Occipital lobe (tissue), 2 donors: ENCODE measurements around the gene PDCD4. TPM values are rescaled to one million over a fixed set of nuclear protein-coding genes. Genes with fewer than 3 reads are reported as not detected.

Source experiments
- DNase-seq: peaks from one replicate; lab custom pipeline; 2025; lab: John Stamatoyannopoulos, UW
- total RNA-seq: library from RNA; depleted of rRNA; stranded (reverse); fragments of >200 nt; gene quantifications from one replicate; pipeline ENCODE4 v1.2.3, GENCODE V29; 2014

Gene PDCD4
- total RNA-seq, 1 donor from 2014 or later: 61.1 TPM

DNA sequence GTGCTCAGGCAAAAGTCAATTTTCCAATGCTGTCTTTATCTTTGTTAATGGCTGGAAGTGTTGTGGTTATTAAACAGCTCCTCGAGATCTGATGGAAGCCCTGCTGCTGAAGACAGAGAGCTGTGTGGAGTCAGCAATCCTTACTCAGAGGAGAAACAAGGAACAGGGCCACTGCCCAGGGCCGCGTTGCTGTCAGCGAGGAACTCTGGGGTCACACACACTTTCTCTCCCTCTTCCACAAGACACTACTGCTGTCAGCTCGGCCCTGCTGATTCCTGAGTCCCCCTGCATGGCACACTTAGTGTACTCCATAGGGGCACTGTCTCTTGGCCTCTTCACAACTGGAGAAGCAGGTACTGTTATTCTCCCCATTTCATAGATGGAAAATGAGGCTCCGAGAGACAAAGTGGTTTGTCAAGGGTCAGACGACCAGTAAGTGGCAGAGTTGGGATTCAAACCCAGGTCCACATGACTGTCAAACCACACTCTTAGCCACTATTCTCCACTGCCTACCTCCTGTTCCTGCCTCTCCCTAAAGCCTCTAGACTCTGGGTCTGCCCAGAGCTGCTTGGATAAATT, 29.3 kb upstream of the PDCD4 start:
- DNase-seq: no peak

DNA sequence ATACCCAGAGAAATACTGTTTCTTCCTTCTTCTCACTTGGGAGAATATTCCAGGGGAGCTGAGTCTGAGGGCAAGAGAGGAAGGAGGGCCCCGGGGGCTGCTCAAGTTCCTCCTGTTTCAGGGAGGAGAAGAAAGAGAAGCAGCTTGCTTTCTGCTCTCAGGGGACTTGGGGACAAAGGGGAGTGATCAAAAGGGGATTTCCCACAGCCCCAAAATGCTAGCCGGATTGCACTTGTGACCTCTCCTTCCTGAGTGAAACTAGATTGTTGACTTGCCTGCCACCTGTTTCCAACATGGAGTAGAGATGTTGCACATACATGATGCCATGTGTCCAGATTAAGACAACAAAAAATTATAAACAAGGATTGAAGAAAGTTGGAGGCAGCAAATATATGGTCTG, 28.7 kb upstream of the PDCD4 start:
- DNase-seq: no peak

DNA sequence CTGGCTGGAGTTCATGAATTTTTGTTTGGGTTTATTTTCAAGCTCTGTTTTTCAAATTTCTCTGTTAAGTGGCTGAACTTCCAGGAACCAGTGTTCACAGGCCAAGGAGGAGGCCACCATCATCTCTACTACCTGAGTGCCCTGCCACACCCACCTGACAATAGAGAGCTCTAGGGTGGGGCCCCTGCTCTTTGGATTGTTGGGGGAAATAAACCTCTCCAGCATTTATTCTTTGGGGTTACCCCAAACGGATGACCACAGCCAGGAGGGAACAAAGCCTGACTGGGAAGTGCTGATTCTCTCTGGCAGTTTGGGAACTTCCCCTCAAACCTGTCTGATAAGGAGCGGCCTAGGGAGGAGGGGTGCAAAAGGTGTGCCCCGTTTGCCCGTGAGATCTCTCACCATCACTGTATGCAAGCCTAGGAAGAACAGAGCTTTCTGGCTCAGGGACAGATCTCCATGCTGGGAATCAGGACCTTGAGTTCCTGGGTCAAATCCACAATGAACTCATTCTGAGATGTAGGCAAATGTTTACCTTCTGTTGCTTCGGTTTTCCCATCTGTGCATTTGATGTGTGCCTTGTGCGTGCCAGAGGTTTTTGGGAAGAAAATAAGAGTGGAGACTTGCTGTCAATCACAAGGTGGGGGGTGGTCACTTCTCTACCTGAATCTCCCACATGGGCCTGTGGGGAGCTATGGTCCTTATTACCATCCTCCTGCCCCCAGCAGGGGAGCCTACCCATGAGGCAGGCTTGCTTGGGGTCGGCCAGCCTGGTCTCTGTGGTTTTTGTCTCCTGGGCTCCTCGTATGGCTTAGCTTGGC, 27.7 kb upstream of the PDCD4 start:
- no peak for DNase-seq

DNA sequence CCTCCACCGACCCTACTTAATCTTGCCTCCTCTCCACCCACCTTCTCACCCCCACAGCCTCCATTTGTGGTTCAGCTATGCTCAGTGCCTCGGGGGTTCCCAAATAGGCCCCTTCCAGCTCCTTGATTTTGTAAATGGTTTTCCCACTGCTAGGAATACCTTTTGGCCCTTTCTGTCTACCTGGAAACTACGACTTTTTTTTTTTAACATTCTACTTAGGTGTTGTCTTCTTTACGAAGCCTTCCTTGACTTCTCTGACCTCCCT, 27.2 kb upstream of the PDCD4 start:
- no peak for DNase-seq

DNA sequence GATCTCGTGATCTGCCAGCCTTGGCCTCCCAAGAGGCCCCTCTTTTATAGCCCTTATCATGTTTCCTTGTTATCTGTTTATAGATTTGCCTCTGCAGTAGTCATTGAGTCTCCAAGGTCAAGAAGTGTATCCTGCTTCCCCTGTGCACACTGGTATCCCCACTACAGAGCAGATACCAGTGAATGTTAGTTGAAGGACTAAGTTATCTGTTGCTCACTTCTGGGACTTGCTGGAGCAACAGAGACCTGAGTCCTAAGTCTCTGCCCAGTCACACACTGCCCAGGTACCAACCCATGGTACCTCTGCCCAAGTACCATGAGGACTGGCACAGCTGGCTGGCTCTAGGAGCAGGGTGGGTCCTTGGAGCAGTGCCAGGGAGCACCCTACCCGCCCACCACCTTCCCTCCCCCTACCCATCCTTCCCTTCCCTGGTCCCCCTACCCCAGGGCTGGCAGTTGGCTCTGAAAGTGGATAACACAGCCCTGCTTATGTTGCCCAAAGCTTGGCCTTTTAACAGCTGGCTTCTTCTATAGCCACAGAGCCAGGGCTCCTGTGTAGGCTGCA, 26.5 kb upstream of the PDCD4 start:
- DNase-seq: no peak

DNA sequence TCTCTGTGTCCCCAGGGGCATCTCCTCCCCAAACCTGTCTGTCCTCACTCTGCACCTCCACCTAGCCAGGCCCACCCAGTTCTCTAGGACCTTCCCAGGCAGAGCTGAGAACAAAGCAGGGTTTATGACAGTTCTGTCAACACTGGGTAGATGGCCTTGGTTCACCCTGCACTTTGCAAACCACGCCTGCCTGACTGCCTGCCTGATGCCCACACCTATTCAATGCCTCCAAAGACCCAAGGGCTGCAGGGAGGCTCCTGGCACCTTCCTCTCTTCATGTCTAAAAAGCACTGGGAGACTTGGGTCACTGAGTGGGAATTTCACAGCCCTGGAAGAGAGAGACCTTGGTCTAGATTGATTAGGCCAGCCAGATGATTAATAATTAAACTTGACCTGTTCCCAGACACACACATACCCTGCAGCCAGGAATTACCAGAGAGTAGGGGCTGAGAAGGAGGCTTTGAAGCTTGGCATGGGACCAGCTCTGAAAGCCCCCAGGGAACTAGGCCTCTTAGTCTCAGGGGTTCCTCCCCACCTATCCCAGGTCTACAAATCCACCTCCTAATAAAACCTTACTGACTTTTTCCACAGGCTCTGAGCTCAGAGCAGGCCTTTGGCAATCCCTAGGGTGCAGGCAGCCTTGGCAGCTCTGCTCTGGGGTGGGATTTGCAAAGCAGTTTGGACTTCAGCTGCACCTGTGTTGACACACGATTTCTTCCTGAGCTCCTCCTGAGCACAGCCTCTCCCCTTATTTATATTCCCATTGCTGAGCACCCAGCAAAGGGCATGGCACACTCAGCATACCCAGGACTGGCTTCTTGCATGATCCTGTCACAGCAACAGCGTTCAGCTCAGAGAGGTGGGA, 25.7 kb upstream of the PDCD4 start:
- DNase-seq: no peak

DNA sequence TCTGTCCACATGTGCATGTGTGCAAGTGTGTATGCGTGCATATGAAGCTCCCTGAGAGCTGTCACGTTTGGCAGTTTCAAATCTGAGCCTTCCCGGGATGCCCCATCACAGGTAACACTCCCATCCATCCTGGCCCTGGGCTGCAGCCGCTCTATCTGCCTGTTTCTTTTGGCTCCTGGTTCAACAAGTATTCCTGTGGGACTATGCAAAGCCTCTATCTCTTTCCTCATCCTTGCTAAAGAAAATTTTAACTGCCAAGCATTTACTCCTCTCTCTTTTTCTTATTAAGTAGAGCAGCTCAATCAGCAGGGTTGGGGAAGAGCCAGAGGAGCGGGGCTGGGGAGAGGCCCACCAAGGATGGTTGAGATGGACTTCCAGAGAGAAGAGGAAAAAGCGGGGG, 24.4 kb upstream of the PDCD4 start:
- DNase-seq: no peak

DNA sequence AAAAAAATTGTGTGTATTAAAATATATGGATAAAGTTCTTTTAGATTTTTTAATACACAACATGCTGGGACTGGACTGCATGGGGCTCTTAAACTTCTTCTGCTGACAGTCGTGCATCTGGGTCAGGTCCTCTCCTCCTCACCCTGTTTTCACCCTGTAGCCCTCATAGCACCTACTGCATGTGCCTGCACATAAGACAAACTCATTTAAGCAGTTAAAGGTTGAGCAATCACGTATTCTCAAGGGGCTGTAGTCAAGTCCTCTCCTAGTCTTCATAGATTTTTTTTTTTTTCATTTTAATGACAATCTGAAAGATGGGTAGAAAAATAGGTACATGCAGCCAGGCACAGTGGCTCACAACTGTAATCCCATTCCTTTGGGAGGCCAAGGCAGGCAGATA, 23.6 kb upstream of the PDCD4 start:
- no peak for DNase-seq

DNA sequence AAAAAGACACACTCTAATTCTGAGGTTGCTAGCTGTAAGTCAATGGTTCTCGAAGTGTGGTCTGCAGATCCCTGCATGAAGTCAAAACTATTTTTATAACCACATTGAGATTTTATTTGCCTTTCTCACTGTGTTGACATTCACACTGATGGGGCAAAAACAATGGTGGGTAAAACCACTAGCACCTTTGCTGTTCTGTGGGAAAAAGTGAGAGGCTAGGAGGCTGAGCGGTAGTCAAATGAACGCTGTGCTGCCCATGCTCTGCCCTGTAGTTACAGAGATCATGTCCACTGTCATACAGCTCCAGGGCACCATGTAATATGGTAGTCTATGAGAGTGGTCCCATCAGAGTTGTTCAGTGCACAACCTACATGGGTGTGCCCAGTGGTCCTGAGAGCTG, 21.6 kb upstream of the PDCD4 start:
- DNase-seq: no peak

DNA sequence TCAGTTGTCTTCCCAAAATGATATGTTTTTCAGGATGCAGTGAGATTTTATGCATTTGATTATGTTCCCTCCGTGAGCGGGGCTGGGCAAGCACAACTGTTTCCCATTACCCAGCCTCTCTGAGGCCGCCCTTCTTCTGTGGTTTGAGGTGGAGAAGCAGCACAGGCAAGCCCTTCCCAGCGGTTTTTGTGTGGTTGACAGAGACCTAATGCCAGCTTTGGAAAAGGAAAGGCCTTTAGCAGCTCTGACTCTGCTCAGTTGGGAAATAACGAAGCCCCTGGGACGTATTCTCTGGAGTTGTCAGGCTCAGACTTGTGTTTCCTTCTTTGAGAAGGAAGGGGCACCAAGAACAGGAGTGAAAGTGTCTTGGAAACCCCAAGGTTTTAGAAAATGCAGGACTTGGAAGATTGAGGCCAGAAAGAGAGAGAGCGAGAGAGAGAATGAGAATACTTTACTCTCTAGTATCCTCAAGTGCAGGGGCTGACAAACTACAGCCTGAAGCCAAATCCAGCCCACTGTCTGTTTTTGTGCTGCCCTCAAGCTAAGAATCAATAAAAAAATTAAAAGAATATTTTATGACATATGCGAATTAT, 20.6 kb upstream of the PDCD4 start:
- no peak for DNase-seq

DNA sequence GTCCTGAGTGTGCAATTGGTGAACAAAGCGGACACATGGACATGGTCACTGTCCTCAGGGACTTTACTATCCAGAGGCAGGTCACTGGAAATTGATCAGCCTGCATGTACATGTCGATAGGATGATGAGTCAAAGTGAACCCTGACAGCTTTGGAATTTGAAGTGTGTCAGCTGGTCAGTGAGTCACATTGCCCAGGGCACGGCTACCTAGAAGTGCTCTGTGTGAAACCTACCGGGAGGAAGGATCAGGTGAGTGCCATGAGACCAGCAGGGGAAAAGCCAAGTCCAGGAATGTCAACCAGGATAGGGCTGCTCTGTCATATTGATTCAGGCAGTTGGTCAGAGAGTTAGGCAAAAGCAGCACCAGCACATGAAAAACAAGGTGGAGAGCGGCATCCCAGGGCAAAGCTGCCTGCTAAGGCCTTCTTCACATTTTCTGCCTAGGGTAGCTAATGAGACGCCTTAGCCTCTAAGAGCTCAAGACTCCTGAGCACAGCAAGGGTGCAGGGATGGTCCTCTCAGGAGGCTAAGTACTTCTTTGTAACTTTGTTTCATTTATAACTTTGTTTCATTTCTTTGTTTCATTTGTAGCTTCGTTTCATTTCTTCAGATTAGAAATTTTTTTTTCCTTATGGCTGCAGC, 19.4 kb upstream of the PDCD4 start:
- DNase-seq: no peak

DNA sequence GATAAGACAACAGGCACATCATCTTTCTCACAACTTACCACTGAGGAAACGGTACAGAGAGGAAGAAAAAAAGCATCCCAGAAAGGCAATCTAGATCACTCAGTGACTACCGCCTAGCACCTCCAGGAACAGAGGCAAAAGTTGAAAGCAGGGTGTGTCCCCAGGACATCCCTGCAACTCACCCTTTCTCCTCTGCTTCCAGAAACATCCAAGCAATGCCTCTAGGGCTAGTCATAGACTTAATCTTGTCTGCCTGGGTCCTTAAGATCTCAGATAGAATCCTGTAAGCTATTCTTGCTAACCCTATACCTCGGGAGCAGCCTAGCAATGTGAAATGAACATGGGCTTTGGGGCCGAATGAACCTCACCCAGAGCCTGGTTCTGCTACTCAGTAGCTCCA, 18.8 kb upstream of the PDCD4 start:
- DNase-seq: no peak

DNA sequence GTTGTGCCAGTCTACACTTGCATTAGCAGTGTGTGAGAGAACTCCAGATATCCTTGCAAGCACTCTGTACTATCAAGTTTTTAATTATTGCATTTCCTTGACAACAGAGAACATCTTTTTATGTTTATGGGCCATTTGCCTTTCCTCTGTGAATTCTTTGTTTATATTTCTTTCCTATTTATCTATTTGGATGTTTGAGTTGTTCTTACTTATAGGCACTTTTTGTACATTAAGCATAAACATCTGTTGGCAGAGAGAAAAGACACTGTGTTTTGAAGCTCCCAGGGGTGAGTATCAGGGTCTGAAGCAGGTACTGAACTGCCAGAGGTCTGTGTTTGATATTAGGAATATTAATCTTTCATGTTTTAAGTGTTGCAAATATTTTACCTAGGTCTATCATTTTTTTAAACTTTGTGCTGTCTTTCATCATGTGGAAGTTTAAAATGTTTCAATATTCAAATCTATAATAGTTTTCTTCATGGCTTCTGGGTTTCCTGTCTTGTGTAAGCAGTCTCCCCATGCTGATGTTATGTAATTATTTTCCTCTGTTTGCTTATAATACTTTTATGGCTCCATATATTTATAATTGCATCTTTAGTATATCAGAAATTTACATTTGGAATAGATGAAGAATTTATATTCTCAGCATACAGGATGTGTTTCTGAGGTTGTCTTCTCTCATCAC, 17.7 kb upstream of the PDCD4 start:
- DNase-seq: no peak

DNA sequence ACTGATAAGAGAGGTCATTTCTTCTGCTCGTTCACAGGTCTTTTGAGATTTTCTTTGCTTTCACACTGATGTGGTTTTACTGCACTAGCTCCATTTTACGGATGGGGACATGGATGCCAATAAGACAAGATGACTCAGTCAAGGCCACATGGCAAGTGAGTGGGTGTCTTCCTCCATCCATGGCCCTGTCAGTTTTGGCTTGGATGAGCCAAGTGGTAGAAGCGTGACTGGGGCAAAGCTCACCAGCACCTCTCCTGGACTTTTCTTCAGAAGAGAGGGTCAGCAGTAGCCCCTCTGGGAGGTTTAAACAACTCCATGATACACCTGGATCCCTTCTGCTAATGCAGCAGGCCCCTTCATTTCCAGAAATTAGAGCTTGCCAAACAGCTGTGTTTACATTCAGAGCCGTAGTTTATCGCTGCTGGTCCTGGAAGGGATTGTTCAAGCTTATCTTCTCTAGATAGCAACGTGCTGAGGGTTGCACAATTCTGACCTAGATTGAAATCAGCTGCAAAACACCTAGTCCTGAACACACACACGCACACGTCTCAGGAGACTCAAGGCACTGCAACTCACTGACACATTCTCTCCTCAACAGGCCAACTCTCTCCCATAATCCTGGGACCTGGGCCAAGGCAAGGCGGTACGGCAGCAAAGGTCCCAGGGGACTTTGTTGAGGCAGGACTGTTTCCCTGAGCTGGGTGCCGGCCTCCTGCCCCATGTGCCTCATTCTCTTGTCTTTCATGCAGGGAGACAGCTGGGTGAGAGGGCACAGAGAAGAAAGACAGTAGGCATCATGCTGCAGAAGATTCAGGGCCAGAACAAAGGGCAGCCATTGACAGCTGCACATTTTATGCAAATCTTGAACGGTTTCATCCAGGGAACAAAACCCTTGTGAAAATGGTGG, 14.2 kb upstream of the PDCD4 start:
- no peak for DNase-seq

DNA sequence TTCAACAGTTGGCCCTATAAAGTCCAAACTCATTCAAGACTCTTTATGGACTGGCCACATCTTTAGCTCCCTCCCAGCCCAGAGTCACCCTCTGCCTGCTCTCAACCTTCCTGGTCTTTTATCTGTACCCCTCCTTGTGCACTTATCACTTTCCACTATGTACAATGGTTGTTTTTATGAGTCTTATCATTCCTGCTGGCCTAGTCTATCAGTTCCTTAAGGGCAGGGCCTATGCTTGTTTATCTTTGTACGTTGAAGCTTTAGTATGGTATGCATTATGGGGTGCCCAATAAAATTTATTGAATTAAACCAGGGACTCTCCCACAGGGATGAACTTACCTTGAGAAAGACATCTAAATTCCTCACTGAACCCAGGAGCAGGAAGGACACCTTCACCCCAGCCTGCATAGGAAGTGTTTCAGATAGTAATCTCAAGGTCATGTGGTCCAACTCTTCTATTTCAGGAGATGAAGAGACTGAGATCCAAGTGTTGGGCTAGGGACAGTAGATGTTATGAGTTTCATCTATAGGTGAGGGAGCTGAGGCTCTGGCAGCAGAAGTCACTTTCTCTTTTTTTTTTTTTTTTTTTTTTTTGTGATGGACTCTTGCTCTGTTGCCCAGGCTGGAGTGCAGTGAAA, 13.3 kb upstream of the PDCD4 start:
- DNase-seq: no peak

DNA sequence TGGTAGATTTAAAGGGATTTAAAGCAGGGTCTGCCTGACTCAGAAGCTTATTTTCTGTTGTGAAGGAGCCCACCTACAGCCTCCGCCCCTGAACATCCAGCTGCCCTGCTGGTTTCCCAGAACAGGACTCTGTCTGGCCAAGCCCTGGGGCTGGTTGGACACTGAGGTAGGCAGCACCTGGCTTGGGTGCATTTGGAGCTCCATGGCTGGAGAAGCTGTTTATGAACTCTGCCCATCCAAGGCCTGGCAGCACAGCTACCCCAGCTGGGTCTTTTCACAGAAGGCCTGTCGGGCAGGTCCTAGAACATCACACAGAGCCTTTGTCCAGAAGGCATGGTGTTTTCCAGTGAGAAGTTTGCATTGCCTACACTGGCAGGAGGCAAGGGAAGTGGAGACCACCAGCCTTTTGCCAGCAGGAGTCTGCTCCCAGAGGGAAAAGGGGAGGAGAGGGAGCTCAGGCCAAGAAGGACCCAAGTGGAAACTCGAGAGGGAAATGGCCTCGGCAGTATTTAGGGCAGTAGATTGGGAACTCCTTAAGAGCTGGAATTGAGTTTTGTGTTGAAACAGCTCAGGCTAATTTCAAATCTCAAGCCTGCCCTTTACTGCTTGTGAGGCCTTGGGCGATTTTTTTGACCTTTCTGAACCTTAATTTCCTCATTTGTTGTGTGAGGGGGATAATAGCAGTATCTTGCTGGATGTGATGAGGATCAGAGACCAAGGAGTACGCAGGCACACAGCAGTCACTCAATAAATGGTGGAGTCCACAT, 12.3 kb upstream of the PDCD4 start:
- no peak for DNase-seq

DNA sequence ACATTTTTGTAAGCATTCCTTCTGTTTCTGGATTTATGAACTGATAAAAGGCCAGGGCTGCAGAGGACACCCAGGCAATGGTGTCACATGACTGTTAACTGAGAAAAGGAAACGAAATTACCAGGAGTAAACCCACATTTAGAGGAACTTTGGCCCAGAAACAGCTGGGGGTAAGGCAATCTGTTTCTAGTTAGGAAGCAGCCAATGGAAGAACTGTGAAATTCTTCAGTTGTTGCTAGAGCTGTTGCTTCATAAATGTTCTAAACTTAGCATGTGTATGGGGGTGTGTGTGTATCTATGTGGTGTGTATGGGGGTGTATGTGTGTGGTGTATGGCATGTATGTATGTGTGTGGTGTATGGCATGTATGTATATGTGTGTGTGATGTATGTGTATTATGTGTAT, 11.8 kb upstream of the PDCD4 start:
- DNase-seq: no peak

DNA sequence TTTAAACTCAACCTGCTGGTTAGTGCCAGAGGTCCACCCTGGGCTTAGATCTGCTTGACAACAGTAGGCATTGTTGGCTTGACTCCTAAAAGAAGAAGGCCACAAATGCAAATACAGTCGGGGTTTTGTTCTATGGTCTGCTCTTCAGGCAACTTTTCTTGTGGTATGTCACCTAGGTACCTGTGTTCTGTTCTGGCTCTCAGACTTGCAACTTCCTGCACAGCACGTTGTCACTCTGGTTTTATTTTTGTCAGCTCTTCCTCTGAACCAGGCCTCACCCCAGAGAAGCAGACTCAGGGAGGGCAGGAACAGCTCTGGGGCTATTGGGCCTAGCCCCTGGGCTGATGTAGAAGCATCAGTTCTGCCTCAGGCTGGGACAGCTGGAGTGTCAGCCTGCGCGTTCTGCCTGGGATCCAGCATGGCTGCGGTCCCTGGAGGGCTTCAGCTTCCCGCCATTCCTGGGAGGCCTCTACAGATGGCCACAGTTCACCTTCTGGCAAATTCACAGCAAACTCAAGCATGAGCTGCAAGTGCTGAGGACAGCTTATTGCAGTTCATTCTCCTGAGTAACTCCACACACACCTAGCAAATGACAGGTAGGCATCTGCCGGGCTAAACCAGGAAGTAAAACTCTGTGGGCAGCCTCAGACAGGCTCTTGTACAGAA, 11.0 kb upstream of the PDCD4 start:
- DNase-seq: no peak
